Measurements from ENCODE around the gene EPB41L2.

Gene EPB41L2

GRCh38 chr6:130908188-130908587 is 154.9 kb downstream of the EPB41L2 start:
- Histone ChIP-seq H3K4me3 (ENCODE audit: low read length) (no peak overlapping the region), H3K27me3 (ENCODE audit: low read depth, low read length) (no peaks in the 10 kb centered on the region), H3K4me1 (ENCODE audit: low read length) (peaks cover 4% of the 10 kb centered on the region), H3K27ac (ENCODE audit: low read length) (no peak overlapping the region), H3K36me3 (replicated peaks; ENCODE audit: low read depth, low read length) (no peaks in the 10 kb centered on the region), H3K79me2 (ENCODE audit: low read length) (no peaks in the 10 kb centered on the region), H2AFZ (ENCODE audit: low read depth, low read length) (no peak overlapping the region), H3K9me3 (ENCODE audit: insufficient read depth, low read length) (no peaks in the 10 kb centered on the region), H3K9ac (ENCODE audit: low read length) (no peak overlapping the region), H3K4me2 (ENCODE audit: low read length) (no peak overlapping the region), H4K20me1 (ENCODE audit: insufficient read depth, low read length) (no peaks in the 10 kb centered on the region)
- TF ChIP-seq, protein P1, sequence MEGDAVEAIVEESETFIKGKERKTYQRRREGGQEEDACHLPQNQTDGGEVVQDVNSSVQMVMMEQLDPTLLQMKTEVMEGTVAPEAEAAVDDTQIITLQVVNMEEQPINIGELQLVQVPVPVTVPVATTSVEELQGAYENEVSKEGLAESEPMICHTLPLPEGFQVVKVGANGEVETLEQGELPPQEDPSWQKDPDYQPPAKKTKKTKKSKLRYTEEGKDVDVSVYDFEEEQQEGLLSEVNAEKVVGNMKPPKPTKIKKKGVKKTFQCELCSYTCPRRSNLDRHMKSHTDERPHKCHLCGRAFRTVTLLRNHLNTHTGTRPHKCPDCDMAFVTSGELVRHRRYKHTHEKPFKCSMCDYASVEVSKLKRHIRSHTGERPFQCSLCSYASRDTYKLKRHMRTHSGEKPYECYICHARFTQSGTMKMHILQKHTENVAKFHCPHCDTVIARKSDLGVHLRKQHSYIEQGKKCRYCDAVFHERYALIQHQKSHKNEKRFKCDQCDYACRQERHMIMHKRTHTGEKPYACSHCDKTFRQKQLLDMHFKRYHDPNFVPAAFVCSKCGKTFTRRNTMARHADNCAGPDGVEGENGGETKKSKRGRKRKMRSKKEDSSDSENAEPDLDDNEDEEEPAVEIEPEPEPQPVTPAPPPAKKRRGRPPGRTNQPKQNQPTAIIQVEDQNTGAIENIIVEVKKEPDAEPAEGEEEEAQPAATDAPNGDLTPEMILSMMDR (IDR thresholded peaks at IDR 0.05; ENCODE audit: low read depth, low read length): no peak
- TF ChIP-seq EZH2phosphoT487 (IDR thresholded peaks at IDR 0.05; ENCODE audit: low read depth): no peak

DNA sequence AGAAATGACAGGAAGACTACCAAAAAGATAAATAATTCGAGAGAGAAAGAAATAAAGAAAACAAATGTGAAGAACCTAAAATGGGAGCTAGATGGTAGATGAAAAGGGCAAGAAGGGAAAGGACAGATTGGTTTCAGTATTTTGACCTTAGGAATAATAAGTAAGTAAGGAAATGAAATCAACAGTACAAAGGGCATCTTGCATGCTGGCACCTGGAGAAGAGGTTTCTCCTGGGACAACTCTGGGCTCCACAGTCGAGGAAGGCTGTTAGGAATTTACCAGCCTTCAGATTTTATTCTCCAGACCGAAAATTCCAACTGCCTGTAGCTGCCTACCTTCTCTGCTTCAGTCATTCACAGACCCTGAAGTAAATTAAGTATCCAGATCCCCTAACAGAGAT is 155.4 kb downstream of the EPB41L2 start:
- TF ChIP-seq, protein P1 (IDR thresholded peaks at IDR 0.05; ENCODE audit: low read depth, low read length): no peak
- TF ChIP-seq EZH2phosphoT487 (IDR thresholded peaks at IDR 0.05; ENCODE audit: low read depth): no peak
- no peak overlapping the region for H3K9ac ChIP-seq (ENCODE audit: low read length)
- H3K27me3 ChIP-seq (ENCODE audit: low read depth, low read length): no peaks in the 10 kb centered on the region
- no peaks in the 10 kb centered on the region for H4K20me1 ChIP-seq (ENCODE audit: insufficient read depth, low read length)
- no peak overlapping the region for H2AFZ ChIP-seq (ENCODE audit: low read depth, low read length)
- H3K27ac ChIP-seq (ENCODE audit: low read length): no peak overlapping the region
- H3K4me3 ChIP-seq (ENCODE audit: low read length): no peak overlapping the region
- no peaks in the 10 kb centered on the region for H3K79me2 ChIP-seq (ENCODE audit: low read length)
- H3K9me3 ChIP-seq (ENCODE audit: insufficient read depth, low read length): no peaks in the 10 kb centered on the region
- peaks cover 4% of the 10 kb centered on the region for H3K4me1 ChIP-seq (ENCODE audit: low read length)
- H3K36me3 ChIP-seq (replicated peaks; ENCODE audit: low read depth, low read length): no peaks in the 10 kb centered on the region
- H3K4me2 ChIP-seq (ENCODE audit: low read length): no peak overlapping the region

GRCh38 chr6:130906736-130907381 is 156.2 kb downstream of the EPB41L2 start:
- Histone ChIP-seq H4K20me1 (ENCODE audit: insufficient read depth, low read length) (no peaks in the 10 kb centered on the region), H3K4me2 (ENCODE audit: low read length) (no peak overlapping the region), H3K9me3 (ENCODE audit: insufficient read depth, low read length) (no peaks in the 10 kb centered on the region), H3K4me1 (ENCODE audit: low read length) (peaks cover 4% of the 10 kb centered on the region), H3K27me3 (ENCODE audit: low read depth, low read length) (no peaks in the 10 kb centered on the region), H3K36me3 (replicated peaks; ENCODE audit: low read depth, low read length) (no peaks in the 10 kb centered on the region), H3K79me2 (ENCODE audit: low read length) (no peaks in the 10 kb centered on the region), H2AFZ (ENCODE audit: low read depth, low read length) (no peak overlapping the region), H3K27ac (ENCODE audit: low read length) (no peak overlapping the region), H3K4me3 (ENCODE audit: low read length) (no peak overlapping the region), H3K9ac (ENCODE audit: low read length) (no peak overlapping the region)
- TF ChIP-seq, protein P1 (IDR thresholded peaks at IDR 0.05; ENCODE audit: low read depth, low read length): no peak
- no peak for TF ChIP-seq EZH2phosphoT487 (IDR thresholded peaks at IDR 0.05; ENCODE audit: low read depth)

DNA sequence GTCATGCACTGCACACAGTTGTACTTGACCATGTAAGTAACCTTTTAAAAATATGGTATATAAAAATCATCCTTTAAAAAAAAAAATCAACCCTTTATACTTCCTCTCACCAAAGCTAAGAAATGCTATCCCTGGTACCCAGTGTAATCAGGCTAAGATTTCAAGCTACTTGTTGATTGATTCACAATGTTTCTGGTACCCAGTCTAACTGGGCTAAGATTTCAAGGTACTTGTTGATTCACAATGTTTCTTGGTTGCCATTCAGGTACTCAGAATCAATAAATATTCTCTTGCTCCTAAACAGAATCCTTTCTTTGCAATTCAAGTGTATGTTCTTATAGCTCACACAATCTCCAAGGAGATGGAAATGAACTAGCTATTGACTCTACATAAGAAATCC is 159.4 kb downstream of the EPB41L2 start:
- H2AFZ ChIP-seq (ENCODE audit: low read depth, low read length): no peak overlapping the region
- H3K9ac ChIP-seq (ENCODE audit: low read length): no peak overlapping the region
- no peaks in the 10 kb centered on the region for H3K79me2 ChIP-seq (ENCODE audit: low read length)
- H4K20me1 ChIP-seq (ENCODE audit: insufficient read depth, low read length): no peaks in the 10 kb centered on the region
- H3K27me3 ChIP-seq (ENCODE audit: low read depth, low read length): no peaks in the 10 kb centered on the region
- H3K4me1 ChIP-seq (ENCODE audit: low read length): peaks cover 4% of the 10 kb centered on the region
- no peak overlapping the region for H3K27ac ChIP-seq (ENCODE audit: low read length)
- no peak overlapping the region for H3K4me3 ChIP-seq (ENCODE audit: low read length)
- H3K9me3 ChIP-seq (ENCODE audit: insufficient read depth, low read length): no peaks in the 10 kb centered on the region
- H3K36me3 ChIP-seq (replicated peaks; ENCODE audit: low read depth, low read length): no peaks in the 10 kb centered on the region
- TF ChIP-seq, protein P1 (IDR thresholded peaks at IDR 0.05; ENCODE audit: low read depth, low read length): no peak
- no peak for TF ChIP-seq EZH2phosphoT487 (IDR thresholded peaks at IDR 0.05; ENCODE audit: low read depth)
- no peak overlapping the region for H3K4me2 ChIP-seq (ENCODE audit: low read length)
